Smooth muscle cell (in vitro differentiated cells): ENCODE data around the gene PHACTR1. TPM values are rescaled to one million over a fixed set of nuclear protein-coding genes. Genes with fewer than 3 reads are reported as not detected.

Experiments used
- DNase-seq: peaks from one replicate; lab custom pipeline; 2025; ENCODE audit not compliant: unreplicated experiment; lab: John Stamatoyannopoulos, UW
- H2AFZ ChIP-seq: fragments of 200-600 bp; sonication (generic); 2 replicates; pipeline ENCODE4 v1.6.0; 2016; ENCODE audit warnings: antibody characterized with exemption, low read depth, mild to moderate bottlenecking
- H3F3A ChIP-seq: fragments of 200-600 bp; sonication (generic); 2 replicates; pipeline ENCODE4 v1.6.0; 2017; ENCODE audit warnings: antibody characterized with exemption, low read depth
- H3K27ac ChIP-seq: fragments of 200-600 bp; sonication (generic); 2 replicates; pipeline ENCODE4 v1.5.1; 2016; ENCODE audit warnings: low read depth, mild to moderate bottlenecking
- H3K27me3 ChIP-seq: fragments of 200-600 bp; sonication (generic); 2 replicates; pipeline ENCODE4 v1.6.1; 2016; ENCODE audit warnings: low read depth, mild to moderate bottlenecking
- H3K36me3 ChIP-seq: fragments of 200-600 bp; sonication (generic); 2 replicates; pipeline ENCODE4 v1.5.1; 2016; ENCODE audit warnings: low read depth
- H3K4me1 ChIP-seq: fragments of 200-600 bp; sonication (generic); 2 replicates; pipeline ENCODE4 v1.5.1; 2016; ENCODE audit warnings: low read depth
- H3K4me2 ChIP-seq: fragments of 200-600 bp; sonication (generic); 2 replicates; pipeline ENCODE4 v1.6.0; 2016; ENCODE audit warnings: mild to moderate bottlenecking
- H3K4me3 ChIP-seq: fragments of 200-600 bp; sonication (generic); 2 replicates; pipeline ENCODE4 v1.5.1; 2016; ENCODE audit warnings: mild to moderate bottlenecking
- H3K79me2 ChIP-seq: fragments of 200-600 bp; sonication (generic); 2 replicates; pipeline ENCODE4 v1.6.0; 2016; ENCODE audit warnings: low read depth, mild to moderate bottlenecking
- H3K9ac ChIP-seq: fragments of 200-600 bp; sonication (generic); 2 replicates; pipeline ENCODE4 v1.6.0; 2016; ENCODE audit warnings: low read depth
- H3K9me3 ChIP-seq: fragments of 200-600 bp; sonication (generic); replicated peaks from 2 replicates; pipeline ENCODE4 v1.5.1; 2016; ENCODE audit warnings: low read depth
- H4K20me1 ChIP-seq: fragments of 200-600 bp; sonication (generic); 2 replicates; pipeline ENCODE4 v1.6.0; 2016; ENCODE audit warnings: low read depth
- WGBS: methylation state at CpG from one replicate; pipeline ENCODE4 v1.1.7; 2016; ENCODE audit warnings: low lambda C conversion rate; 5-methylcytosine and 5-hydroxymethylcytosine counted together
- polyA plus RNA-seq: library from polyadenylated mRNA; unstranded; fragments of >200 nt; fragmentation: Nextera tagmentation; extraction: Ambion mirVana; gene quantifications from 2 replicates; pipeline ENCODE4 v1.2.1, GENCODE V29; 2016
- total RNA-seq: library from RNA; depleted of rRNA; stranded (reverse); fragments of >200 nt; gene quantifications from 2 replicates; pipeline ENCODE4 v1.2.3, GENCODE V29; 2014
- TF ChIP-seq, protein P1 (sequence below): fragments of 200-600 bp; sonication (generic); IDR thresholded peaks from 2 replicates; pipeline ENCODE4 v1.5.1; 2017; ENCODE audit warnings: borderline replicate concordance, mild to moderate bottlenecking, antibody characterized with exemption; ENCODE audit not compliant: insufficient read depth, poor library complexity, severe bottlenecking

PHACTR1 gene
- total and polyA plus RNA-seq, 2 experiments from 2014 or later, result 0.09 to 0.67 TPM

DNA sequence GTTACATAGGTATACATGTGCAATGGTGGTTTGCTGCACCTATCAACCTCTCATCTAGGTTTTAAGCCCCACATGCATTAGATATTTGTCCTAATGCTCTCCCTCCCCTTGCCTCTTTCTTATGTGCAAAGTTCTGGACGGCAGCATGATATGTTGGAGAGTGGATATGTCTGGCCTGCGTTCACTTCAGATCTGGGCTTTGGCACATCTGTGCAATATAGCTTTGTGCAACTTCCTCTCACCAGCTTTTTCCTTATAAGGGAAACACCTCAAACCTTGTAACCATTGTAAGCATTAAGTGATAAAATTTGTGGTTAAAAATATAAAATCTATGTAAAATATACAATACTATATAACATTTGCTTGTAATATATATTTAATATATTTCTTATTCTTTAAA lies 288.0 kb downstream of the PHACTR1 start:
- Histone ChIP-seq H3K79me2 (no peaks in the 10 kb centered on the region), H4K20me1 (no peaks in the 10 kb centered on the region), H3K4me2 (no peak overlapping the region), H3K4me3 (no peak overlapping the region), H3K36me3 (no peaks in the 10 kb centered on the region), H3F3A (no peaks in the 10 kb centered on the region), H3K4me1 (no peaks in the 10 kb centered on the region), H3K27ac (no peak overlapping the region), H3K9ac (no peak overlapping the region), H3K27me3 (peaks cover 42% of the 10 kb centered on the region), H2AFZ (no peak overlapping the region), H3K9me3 (no peaks in the 10 kb centered on the region)
- TF ChIP-seq, protein P1, sequence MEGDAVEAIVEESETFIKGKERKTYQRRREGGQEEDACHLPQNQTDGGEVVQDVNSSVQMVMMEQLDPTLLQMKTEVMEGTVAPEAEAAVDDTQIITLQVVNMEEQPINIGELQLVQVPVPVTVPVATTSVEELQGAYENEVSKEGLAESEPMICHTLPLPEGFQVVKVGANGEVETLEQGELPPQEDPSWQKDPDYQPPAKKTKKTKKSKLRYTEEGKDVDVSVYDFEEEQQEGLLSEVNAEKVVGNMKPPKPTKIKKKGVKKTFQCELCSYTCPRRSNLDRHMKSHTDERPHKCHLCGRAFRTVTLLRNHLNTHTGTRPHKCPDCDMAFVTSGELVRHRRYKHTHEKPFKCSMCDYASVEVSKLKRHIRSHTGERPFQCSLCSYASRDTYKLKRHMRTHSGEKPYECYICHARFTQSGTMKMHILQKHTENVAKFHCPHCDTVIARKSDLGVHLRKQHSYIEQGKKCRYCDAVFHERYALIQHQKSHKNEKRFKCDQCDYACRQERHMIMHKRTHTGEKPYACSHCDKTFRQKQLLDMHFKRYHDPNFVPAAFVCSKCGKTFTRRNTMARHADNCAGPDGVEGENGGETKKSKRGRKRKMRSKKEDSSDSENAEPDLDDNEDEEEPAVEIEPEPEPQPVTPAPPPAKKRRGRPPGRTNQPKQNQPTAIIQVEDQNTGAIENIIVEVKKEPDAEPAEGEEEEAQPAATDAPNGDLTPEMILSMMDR, result no peak
- WGBS, result 69% methylated on average over 2 of the region's 2 CpGs
- no peak for DNase-seq

DNA sequence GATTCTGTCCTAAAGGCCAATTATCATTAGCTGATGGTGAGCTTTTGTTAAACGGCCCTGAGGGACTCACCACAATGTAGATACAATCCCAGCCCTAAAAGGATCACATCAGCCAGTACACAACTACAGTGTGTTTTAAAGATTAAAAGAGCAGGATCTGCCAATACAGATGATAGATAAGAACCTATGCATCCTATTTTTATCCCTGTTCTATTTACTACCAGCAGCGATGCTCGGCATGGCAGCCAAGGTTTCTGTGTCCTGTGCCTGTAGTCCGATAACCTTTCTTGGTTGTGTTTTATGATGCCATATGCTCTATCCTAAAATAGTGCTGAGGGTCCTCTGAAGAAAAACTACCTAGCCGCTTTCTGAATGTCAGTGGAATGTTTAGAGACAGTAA lies 289.4 kb downstream of the PHACTR1 start:
- Histone ChIP-seq H3F3A (no peaks in the 10 kb centered on the region), H3K4me3 (no peak overlapping the region), H3K4me2 (no peak overlapping the region), H4K20me1 (no peaks in the 10 kb centered on the region), H3K79me2 (no peaks in the 10 kb centered on the region), H3K4me1 (no peaks in the 10 kb centered on the region), H2AFZ (no peak overlapping the region), H3K27ac (no peak overlapping the region), H3K9ac (no peak overlapping the region), H3K27me3 (peaks cover 51% of the 10 kb centered on the region), H3K36me3 (no peaks in the 10 kb centered on the region), H3K9me3 (no peaks in the 10 kb centered on the region)
- DNase-seq, result no peak
- TF ChIP-seq, protein P1, result no peak
- 94% methylated on average over 5 of the region's 5 CpGs for WGBS

GRCh38 chr6:13006578-13007300 lies 290.2 kb downstream of the PHACTR1 start:
- no peak for DNase-seq
- Histone ChIP-seq H4K20me1 (no peaks in the 10 kb centered on the region), H3K27ac (no peak overlapping the region), H3K4me1 (no peaks in the 10 kb centered on the region), H3K9me3 (no peaks in the 10 kb centered on the region), H3K79me2 (no peaks in the 10 kb centered on the region), H3K27me3 (peaks cover 52% of the 10 kb centered on the region), H3K4me2 (no peak overlapping the region), H3F3A (no peaks in the 10 kb centered on the region), H3K4me3 (no peak overlapping the region), H3K9ac (no peak overlapping the region), H3K36me3 (no peaks in the 10 kb centered on the region), H2AFZ (no peak overlapping the region)
- TF ChIP-seq, protein P1, result no peak
- 53% methylated on average over 4 of the region's 4 CpGs for WGBS

DNA sequence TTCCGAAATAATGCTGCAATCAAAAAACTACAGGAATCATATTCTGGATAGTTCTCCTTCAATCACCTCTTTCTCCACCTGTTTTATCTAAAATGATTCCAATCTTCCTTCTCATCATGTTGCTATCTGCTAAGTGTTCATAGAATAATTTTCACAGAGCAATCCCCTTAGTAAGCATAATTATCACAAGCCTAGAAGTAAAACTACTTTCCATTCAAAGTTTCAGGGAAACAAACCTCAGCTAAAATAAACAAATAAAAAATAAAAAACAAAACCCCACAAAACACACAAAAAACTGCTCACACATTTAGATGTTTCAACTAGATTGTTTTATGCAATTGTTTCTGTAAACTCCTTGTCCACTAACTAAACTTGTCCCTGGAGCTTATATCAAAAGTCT lies 291.2 kb downstream of the PHACTR1 start:
- Histone ChIP-seq H3K27me3 (peaks cover 62% of the 10 kb centered on the region), H3K79me2 (no peaks in the 10 kb centered on the region), H3K27ac (no peak overlapping the region), H3K9me3 (no peaks in the 10 kb centered on the region), H3K4me1 (no peaks in the 10 kb centered on the region), H3K4me2 (no peak overlapping the region), H3K4me3 (no peak overlapping the region), H2AFZ (no peak overlapping the region), H3K9ac (no peak overlapping the region), H3F3A (no peaks in the 10 kb centered on the region), H3K36me3 (no peaks in the 10 kb centered on the region), H4K20me1 (no peaks in the 10 kb centered on the region)
- WGBS, result 92% methylated on average over 1 of the region's 1 CpG
- DNase-seq, result no peak
- TF ChIP-seq, protein P1, result no peak
